ENCODE results near the gene KRTAP10-1. TPM values are rescaled to one million over a fixed set of nuclear protein-coding genes. Genes with fewer than 3 reads are reported as not detected.

Gene KRTAP10-1
- total and polyA plus RNA-seq, 2 of the 8 experiments (the other 6 are each of a cell fraction or from before 2014, with no cell fraction given) = 0.08 TPM; not detected in 1

- peaks cover 3 to 36% of the 10 kb centered on the region in 2 experiments; a peak in 3 of 4 replicates for H3K79me2 ChIP-seq (ENCODE audit: control insufficient read depth in 1 of 2, insufficient read depth in 2 of 2, low read length in 2 of 2)
- H3K18ac ChIP-seq (ENCODE audit: extremely low read depth, low read length) = no peak overlapping the region
- H2BK12ac ChIP-seq (ENCODE audit: low read depth, low read length) = no peak overlapping the region
- peaks cover 9 to 11% of the 10 kb centered on the region in 2 experiments; a peak in 3 of 4 replicates for H3K9me3 ChIP-seq (ENCODE audit: insufficient read depth in 2 of 2, low read depth in 1 of 2, low read length in 1 of 2)
- no peak overlapping the region for H2BK120ac ChIP-seq (replicated peaks; ENCODE audit: low read depth, low read length)
- H3K4me2 ChIP-seq (ENCODE audit: insufficient read depth in 1 of 2, low read depth in 2 of 2, low read length in 2 of 2) = no peak overlapping the region
- no peak overlapping the region for H3K27ac ChIP-seq (ENCODE audit: low read depth, low read length)
- no peak overlapping the region for H3K9ac ChIP-seq (replicated peaks in 1 of 4; ENCODE audit: extremely low read depth in 1 of 4, low read depth in 3 of 4, low read length in 3 of 4)
- H2AFZ ChIP-seq (ENCODE audit: low read length) = no peak overlapping the region
- no peak overlapping the region for H4K5ac ChIP-seq (ENCODE audit: insufficient read length, low read depth, low read length)
- no peak overlapping the region for H3K4me3 ChIP-seq (ENCODE audit: extremely low read depth in 1 of 4, insufficient read depth in 2 of 4, low read depth in 3 of 4, low read length in 4 of 4)
- peaks cover 2% of the 10 kb centered on the region; the same call in 1 of the 2 replicates for H3K23me2 ChIP-seq (ENCODE audit: low read depth, low read length)
- H4K20me1 ChIP-seq (replicated peaks in 1 of 2; ENCODE audit: control insufficient read depth in 1 of 2, insufficient read depth in 2 of 2, low read length in 2 of 2) = no peaks in the 10 kb centered on the region
- no peak overlapping the region for H2BK15ac ChIP-seq (ENCODE audit: low read length)
- no peak for TF ChIP-seq KDM5A (IDR thresholded peaks at IDR 0.05; ENCODE audit: low read length)
- TF ChIP-seq HDAC6 (IDR thresholded peaks at IDR 0.05; ENCODE audit: low read depth, low read length) = no peak
- no peak for TF ChIP-seq BACH1 (IDR thresholded peaks at IDR 0.05; ENCODE audit: low read length)
- no peak for TF ChIP-seq SP1 (IDR thresholded peaks at IDR 0.05; ENCODE audit: low read depth, low read length)
- no peak for TF ChIP-seq CEBPB (IDR thresholded peaks at IDR 0.05; ENCODE audit: low read depth, low read length)
- peak; percentile 93 for TF ChIP-seq EGR1 (IDR thresholded peaks at IDR 0.05; ENCODE audit: borderline replicate concordance, low read depth, low read length)
- TF ChIP-seq FOSL1 (IDR thresholded peaks at IDR 0.05; ENCODE audit: insufficient read depth, low read depth, low read length) = peak; percentile 85
- no peak for TF ChIP-seq POU5F1 (IDR thresholded peaks at IDR 0.05; ENCODE audit: low read depth, low read length)
- no peak overlapping the region for H3K4ac ChIP-seq (replicated peaks; ENCODE audit: insufficient read length, low read depth, low read length)
- no peak overlapping the region for H3K23ac ChIP-seq (ENCODE audit: insufficient read length)
- WGBS, 2 experiments (ENCODE audit: extremely low coverage in 1 of 2, insufficient coverage in 1 of 2, insufficient read length in 1 of 2, insufficient replicate concordance in 2 of 2, low coverage in 1 of 2, low lambda C conversion rate in 2 of 2, missing lambda C conversion rate in 1 of 2) = 95% methylated on average over 16 of the region's 19 CpGs; no CpG with 5 or more reads in 1 of the 2 experiments
- H3K36me3 ChIP-seq (ENCODE audit: control insufficient read depth in 2 of 4, insufficient read depth in 4 of 4, low read length in 3 of 4) = peaks cover 0 to 26% (median 10%) of the 10 kb centered on the region in 4 experiments; a peak in 4 of 8 replicates
- H3K79me1 ChIP-seq (ENCODE audit: low read depth, low read length) = no peaks in the 10 kb centered on the region; the same call in 1 of the 2 replicates
- no peak overlapping the region for H2AK5ac ChIP-seq (ENCODE audit: low read depth, low read length)
- no peaks in the 10 kb centered on the region for H3K27me3 ChIP-seq (replicated peaks in 1 of 4; ENCODE audit: control insufficient read depth in 3 of 4, extremely low read depth in 1 of 4, insufficient read depth in 3 of 4, low read length in 3 of 4)
- no peak overlapping the region for H2BK5ac ChIP-seq (ENCODE audit: low read depth, low read length)
- H3K14ac ChIP-seq (ENCODE audit: insufficient read length) = no peak overlapping the region
- ChIA-PET CTCF (ENCODE audit: partially characterized antibody) (interaction anchor here (0.6 to 2.5 kb wide), 29 partner anchors 8 to 738 kb away, joined by 3 to 9 read pairs (median 3); partner anchors contain the start of gene TSPEAR), POLR2A (ENCODE audit: partially characterized antibody) (interaction anchor here (0.9 kb wide), 1 partner anchor 290 kb away, joined by 3 read pairs; no protein-coding TSS in a partner anchor)
- no peak overlapping the region for H3K56ac ChIP-seq (replicated peaks; ENCODE audit: insufficient read length, low read depth, low read length)
- H4K91ac ChIP-seq (replicated peaks; ENCODE audit: insufficient read length, low read length) = no peak overlapping the region
- FAIRE-seq (no peak), DNase-seq (ENCODE audit: low read depth in 1 of 2, low spot score in 2 of 2) (no peak)
- peaks cover 0 to 3% (median 1%) of the 10 kb centered on the region in 4 experiments; a peak in 3 of 7 replicates for H3K4me1 ChIP-seq (replicated peaks in 1 of 4; ENCODE audit: control insufficient read depth in 3 of 4, insufficient read depth in 4 of 4, low read length in 3 of 4)
- no peak overlapping the region for H4K8ac ChIP-seq (ENCODE audit: extremely low read depth, insufficient read depth, low read length)
- H2BK20ac ChIP-seq (ENCODE audit: low read length) = no peak overlapping the region
Observed at GRCh38 chr21:44490405-44490804, 49.6 kb downstream of the KRTAP10-1 start.

All from H1 (cell line).